ELR (cell line): ENCODE data around the gene USP37.
A peak's percentile ranks its signal among the peaks of the same experiment; 100 is the strongest.

Experiments used
- DNase-seq: peaks from one replicate; pipeline ENCODE4 v3.0.0-alpha.2; 2015; ENCODE audit warnings: low read depth

Gene USP37

DNA sequence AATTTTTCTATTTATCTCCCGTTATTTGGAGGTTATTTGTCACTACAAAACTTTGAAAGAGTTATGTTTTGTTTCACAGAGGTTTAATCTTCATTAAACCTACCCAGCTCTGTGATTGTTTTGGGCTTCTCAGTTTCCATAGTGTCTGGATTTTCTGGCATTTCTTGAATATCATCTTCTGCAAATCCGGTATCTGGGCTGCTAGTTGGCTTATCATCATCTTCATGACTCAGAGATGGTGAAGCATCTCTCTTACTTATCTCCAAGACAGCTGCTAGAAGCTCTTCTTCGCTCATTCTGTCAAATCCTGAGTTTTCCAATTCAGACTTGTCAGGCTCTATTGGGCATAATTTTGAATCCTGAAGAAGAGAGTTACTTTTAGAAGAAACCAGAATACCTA is 93.6 kb downstream of the USP37 start:
- DNase-seq = no peak

DNA sequence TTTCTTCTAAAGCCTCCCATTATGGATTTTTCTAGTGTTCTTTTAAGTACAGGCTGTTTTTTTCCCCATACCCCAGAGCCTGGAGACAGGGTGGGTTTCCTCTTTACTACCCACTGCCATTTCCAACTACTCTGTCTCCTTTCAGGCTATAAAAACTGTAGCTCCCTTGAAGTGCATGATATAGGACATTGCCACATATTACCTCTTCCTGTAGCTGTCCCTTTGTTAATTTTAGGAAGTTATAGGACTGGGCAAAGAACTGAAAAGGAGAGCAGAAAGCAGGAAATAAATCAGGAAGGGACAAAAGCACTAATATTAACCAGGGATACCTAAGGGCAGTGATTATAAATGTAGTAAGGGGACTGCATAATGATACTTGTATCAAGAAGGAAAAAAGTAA is 95.2 kb downstream of the USP37 start:
- no peak for DNase-seq

DNA sequence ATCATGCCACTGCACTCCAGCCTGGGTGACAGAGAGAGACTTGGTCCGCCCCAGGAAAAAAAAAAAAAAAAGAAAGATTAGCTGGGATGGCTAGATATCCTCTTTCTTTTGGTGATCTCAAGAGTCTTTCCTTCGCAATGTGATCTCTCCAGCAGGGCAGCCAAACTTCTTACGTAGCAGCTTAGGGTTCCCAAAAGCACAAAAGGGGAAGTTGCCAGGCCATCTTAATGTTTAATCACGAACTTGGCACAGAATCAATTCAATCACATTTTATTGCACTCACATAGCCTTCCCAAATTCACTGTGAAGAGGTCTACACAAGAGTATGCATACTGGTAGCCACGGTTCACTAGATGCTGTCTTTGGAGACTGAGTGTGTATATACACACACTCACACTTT is 96.2 kb downstream of the USP37 start:
- DNase-seq = no peak

DNA sequence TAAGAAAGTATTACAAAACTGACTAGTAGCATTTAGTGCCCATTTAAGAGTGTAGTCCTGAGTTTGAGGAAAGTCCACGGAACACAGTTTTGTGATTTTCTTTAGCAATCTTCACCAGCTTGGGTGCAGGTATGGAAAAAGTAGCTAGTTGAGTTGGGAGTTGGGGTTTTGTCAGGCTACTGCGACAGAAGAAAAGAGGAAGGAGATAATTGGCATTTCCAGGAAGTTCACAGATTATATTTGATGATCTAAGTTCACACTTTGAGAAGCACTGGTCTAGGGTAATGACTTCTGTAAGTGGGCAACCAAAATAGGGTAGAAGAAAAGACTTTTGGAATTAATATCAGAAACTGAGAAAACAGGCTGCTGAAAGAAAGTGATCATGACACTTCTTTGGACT is 97.1 kb downstream of the USP37 start:
- no peak for DNase-seq

DNA sequence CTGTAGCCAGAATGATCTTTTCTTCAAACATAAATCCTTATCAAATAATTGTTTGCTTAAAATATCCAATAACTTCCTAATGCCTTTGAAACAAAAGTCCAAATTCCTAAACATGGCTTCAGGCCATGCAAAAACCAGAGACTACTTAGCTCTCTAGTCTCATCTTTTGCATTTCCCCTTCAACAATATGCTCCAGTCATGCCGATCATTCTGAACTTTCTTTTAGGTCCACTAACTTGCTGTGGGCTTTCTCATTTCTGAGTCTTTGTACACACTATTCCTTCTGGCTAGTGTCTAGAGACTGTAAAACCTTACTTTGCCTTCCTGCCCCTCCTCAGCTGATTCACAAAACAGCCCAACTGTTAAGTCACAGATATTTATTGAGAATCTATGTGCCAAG is 97.7 kb downstream of the USP37 start:
- DNase-seq = no peak

DNA sequence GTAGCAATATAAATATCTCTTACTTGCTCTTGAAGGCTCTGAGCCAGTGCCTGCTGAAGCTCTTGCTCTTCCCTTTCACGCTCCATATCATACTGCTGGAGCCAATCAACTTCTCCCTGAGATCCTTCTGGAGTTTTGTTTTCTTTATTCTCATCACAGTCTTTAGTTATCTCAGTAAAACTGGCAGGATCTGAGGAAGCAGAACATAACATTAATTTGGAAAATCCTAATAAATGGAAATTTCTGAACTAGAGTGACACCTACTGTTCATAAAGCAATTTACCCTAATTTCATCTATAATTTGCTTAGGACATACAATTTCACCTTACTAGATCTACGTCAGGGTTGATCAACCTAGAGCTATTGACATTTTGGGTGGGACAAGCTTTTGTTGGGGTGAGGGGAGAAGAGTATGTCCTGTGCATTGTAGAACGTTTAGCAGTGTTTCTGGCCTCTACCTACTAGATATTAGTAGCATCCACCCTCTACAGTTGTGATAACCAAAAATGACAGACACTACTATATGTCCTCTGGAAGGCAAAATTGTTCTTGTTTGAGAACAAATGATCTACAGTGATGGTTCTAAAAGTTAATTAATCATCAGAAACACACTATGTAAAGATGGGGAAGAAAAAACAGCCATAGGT is 102.0 kb downstream of the USP37 start:
- DNase-seq = peak; percentile 49

DNA sequence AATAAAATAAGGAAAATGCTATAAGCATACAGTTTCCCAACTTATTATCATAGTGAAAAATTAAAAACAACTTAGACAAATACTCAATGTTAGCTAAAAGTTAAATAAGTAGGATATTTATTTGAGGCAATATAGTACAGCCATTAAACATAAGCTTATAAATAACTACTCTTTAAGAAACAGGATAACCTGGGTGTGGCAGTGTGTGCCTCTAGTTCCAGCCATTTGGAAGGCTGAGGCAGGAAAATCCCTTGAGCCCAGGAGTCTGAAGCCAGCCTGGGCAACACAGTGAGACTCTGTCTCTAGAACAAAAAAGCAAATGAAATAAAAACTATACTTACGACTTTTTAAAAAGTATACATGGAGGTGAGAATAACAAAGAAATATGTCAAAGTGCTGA is 109.6 kb downstream of the USP37 start:
- DNase-seq = no peak

DNA sequence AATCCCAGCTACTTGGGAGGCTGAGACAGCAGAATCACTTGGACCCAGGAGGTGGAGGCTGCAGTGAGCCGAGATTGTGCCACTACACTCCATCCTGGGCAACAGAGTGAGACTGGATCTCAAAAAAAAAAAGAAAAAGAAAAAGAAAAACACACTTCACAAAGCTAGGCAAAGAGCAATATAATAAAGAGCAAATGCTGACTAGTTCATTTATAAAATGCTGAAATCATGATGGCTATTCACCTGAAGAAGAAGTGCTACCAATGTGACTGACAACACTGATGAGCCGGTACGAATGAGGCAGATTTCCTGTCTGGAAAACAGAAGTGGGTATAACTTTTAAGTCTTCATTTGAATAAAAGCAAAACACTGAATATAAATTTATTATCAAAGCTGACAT is 111.3 kb downstream of the USP37 start:
- DNase-seq = no peak

DNA sequence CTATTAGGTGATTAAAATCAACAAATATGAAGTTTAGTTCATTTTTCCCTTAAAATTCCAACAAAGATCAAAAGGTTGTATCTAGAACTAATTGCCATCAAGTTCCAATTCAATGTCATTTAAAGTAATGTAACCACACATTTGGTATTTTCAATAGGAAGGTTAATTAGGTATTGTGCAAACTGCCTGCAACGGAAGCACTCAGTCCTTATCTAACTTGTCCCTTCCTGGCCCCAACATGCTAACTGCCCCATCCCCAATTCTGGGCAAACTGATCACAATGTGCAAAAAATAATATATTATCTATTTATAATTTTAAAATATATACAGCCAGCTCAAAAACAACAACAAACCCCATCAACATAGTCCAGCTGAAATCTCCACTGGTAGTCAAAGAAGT is 116.1 kb downstream of the USP37 start:
- no peak for DNase-seq

DNA sequence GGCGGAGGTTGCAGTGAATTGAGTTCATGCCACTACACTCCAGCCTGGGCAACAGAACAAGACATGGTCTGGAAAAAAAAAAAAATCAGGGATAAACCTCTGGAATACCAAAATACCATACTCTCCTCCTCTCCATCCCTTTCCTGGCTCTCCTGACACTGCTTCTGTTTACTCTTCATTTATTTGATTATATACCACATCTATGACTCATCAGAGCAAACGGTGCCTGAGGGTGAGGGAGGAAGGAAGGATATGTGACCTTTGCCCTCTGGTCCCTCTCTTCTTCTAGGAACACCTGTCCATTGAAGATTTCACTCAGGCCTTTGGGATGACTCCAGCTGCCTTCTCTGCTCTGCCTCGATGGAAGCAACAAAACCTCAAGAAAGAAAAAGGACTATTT is 119.2 kb downstream of the USP37 start:
- peak; percentile 82 for DNase-seq

DNA sequence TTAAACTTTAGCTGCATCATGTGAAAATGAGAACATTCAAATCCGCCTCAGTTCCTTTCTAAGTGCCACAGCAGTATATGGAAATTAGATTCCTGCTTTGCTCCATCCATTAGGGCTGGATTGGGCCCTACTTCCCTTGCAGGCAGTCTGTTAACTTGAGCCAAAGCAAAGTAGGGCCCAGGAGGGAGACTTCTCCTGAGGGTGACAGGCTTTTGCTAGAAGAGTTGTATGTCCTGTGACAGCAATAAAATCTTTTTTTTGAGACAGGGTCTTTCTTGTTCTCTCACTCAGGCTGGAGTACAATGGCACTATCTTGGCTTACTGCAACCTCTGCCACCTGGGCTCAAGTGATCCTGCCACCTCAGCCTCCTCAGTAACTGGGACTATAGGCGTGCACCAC is 121.1 kb downstream of the USP37 start:
- DNase-seq = no peak

DNA sequence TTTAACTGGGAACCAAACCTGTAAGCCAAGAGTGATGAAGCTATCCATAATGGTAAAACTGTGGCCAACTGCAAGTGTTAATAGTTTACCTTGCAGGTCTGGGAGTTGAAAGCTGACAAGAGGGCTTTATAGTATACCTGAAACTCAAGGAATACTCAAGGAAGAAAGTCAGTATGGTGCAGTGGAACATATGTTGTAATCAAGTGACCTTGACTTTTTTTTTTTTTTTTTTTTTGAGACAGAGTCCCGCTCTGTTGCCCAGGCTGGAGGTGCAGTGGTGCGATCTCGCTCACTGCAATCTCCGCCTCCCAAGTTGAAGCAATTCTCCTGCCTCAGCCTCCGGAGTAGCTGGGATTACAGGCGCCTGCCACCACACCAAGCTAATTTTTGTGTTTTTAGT is 121.6 kb downstream of the USP37 start:
- no peak for DNase-seq

DNA sequence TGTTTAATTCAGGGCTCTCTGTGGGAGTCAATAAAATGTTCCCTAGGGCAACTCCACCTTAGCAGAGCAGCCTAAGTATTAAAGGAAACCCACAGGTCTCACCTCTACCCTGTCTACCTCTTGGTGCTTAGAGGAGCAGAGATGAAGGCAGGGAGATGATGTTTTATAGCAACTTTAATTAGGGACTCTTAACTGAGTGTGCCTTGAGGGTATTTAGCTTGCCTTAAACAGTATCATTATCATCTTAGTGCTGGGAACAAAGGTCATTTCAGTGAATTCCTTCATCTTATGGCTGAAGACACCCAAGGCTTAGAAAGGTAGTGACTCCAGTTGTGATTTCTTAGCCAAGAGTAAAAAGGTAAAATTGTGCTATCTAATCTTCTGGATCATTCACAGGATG is 122.5 kb downstream of the USP37 start:
- DNase-seq = no peak

DNA sequence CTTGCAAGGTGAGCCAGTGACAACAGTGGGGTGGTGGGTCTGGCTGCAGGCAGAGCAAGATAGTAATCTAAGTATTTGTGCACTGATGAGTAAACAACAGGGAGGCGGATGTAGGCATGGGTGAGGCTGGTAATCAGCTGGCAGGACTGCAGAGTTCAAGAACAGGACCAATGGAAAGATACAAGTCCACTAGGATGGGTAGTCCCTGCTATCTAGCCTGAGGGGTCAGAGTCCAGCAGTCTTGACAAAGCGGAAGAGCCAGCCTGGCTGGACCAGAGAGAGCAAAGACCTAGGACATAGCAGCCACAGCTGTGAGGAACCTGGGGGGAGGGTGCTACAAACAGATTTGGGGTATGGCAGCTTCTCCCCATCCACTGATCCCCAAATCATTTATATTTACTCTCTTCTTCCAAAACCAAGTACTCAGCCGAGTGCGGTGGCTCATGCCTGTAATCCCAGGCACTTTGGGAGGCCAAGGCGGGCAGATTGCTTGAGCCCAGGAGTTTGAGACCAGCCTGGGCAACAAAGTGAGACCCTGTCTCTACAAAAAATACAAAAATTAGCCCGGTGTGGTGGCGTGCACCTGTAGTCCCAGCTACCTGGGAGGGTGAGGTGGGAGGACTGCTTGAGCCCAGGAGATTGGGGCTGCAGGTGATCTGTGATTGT is 123.3 kb downstream of the USP37 start:
- no peak for DNase-seq

DNA sequence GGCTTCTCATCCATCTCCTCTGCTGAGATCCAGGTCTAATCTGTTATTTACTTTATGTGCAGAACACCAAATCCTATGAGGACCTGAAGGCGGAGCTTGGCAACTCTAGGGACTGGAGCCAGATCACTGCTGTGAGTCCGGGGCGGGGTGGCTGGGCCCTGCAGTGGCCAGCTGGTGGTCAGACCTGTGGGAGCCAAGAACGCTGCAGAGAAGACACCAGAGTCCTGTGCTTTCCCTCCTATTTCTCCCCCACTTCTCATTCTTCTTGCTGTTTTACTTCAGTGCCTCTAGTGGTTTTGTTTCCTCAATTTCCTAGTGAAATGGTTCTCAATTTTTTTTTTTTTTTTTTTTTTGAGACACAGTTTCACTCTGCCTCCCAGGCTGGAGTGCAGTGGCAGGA is 129.6 kb downstream of the USP37 start:
- DNase-seq = no peak

DNA sequence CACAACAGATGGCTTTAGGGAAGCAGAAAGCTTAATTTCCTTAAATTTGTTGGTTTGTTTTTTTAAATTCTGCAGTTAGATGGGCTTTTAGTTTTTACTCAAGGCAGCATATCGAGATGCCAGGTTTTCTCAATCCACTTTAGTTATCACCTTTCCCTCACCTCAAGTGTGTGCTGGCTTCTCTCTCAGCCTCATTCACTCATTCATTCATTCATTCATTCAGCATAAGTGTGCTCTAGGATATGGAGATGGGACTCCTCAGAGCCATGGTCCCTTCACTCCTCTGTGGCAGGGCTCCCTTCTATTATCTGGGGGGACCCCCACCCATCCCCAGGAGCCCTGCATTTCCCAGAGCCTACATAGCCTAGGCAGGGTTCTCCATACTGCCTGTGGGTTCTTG is 130.2 kb downstream of the USP37 start:
- no peak for DNase-seq

DNA sequence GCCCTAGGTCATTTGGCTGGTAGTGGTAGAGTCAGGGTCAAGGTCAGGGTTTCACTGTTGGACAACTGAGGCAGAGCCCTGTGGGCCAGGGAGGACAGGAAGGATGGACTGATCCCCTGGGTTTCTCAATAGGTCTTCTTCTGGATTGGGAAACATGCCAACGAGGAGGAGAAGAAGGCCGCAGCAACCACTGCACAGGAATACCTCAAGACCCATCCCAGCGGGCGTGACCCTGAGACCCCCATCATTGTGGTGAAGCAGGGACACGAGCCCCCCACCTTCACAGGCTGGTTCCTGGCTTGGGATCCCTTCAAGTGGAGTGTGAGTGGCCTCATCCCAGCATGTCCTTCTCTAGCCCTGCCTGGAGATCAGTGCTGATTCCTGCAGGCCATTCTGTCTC is 131.2 kb downstream of the USP37 start:
- no peak for DNase-seq

DNA sequence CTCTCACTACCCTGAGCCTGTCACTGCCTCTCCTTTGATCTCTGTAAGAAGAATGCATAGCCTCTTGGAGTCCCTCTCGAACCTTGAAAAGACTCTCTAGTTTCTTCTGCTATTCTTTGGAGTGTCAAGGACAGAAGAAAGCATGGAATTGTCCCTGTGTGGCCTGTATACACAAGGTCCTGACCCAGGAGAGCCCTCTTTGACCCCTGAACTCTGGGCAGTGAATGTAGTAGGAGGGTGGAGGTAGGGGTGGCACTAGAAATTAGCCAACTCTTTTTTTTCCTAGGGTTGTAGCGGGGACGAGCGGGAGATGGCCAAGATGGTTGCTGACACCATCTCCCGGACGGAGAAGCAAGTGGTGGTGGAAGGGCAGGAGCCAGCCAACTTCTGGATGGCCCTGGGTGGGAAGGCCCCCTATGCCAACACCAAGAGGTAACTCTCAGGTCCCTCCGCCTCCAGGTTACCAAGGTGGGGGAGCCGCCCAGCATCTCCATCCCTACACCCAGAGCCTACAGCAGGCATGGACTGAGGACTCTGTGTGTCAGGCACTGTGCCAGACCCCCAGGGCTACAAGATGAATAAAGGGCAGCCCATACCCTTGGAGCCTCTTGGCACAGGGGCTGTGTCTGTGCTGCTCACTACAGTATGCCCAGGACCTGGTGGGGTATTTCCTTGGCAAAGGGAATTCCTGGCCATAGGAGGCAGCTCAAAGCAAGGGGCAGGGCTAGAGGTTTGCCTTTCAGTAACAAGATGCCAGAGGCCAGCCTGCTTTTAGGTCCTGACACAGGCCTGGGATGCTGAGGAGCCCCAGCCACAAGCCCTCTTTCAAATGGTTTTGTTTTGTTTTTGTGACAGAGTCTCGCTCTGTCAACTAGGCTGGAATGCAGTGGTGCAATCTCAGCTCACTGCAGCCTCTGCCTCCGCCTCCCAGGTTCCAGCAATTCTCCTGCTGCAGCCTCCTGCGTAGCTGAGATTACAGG is 132.9 kb downstream of the USP37 start:
- no peak for DNase-seq

DNA sequence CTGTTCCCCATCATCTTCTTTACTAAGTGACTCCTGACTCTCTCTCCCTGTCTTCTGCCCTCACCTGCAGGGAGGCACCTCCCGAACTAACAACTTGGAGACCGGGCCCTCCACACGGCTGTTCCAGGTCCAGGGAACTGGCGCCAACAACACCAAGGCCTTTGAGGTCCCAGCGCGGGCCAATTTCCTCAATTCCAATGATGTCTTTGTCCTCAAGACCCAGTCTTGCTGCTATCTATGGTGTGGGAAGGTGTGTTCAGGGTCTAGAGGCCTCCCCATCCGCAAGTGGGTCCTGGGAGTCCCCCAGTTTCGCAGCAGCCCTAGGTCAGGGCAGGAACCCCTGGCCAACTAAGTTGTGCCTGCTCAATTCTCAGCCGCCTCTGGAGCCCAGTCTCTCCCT is 133.7 kb downstream of the USP37 start:
- no peak for DNase-seq

DNA sequence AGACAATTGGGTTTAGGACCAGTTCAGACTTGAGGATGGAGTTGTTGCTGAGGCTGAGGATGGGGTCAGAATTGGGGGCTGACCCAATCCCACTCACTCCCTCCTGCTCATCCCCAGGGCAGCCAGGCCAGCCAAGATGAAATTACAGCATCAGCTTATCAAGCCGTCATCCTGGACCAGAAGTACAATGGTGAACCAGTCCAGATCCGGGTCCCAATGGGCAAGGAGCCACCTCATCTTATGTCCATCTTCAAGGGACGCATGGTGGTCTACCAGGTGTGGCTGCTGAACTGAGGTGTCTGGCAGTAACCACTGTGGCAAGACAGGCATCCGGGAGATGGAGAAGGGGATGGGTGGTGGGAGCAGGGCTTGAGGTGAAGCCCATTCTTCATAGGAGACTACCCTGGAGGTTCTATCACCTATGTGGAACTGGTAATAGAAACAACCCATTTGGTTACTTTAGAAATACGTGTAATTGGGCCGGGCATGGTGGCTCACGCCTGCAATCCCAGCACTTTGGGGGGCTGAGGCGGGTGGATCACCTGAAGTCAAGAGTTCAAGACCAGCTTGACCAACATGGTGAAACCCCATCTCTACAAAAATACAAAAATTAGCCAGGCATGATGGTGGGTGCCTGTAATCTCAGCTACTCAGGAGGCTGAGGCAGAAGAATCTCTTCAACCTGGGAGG is 135.3 kb downstream of the USP37 start:
- no peak for DNase-seq

DNA sequence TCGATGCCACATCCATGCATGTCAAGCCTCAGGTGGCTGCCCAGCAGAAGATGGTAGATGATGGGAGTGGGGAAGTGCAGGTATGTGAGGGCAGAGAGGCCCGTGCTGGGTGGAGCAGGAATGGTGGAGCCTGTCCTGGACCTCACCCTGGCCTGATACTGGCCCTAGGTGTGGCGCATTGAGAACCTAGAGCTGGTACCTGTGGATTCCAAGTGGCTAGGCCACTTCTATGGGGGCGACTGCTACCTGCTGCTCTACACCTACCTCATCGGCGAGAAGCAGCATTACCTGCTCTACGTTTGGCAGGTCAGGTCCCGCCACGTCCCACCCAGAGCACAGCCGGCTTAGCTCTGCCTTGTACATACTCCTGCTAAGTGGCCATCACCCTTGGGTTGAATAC is 136.3 kb downstream of the USP37 start:
- DNase-seq = no peak

DNA sequence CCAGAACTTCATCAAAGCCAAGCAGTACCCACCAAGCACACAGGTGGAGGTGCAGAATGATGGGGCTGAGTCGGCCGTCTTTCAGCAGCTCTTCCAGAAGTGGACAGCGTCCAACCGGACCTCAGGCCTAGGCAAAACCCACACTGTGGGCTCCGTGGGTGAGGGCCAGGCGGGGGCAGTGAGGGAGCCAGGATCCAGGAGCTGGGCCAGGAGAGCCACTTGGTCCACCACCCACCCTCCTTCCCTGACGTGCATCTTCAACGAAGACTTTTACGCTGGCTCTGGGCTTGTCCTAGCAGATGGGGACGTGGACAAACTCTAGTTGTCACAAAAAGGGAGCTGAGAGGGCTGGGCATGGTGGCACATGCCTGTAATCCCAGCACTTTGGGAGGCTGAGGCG is 137.4 kb downstream of the USP37 start:
- no peak for DNase-seq
